Endothelial cell of umbilical vein (primary cell): ENCODE data around the gene CNTNAP2.

Experiments used
- CTCF ChIP-seq, 2 donors: IDR thresholded peaks; 1 replicate in 1 of 2; 2 replicates in 1 of 2; pipeline ENCODE4 v1.5.1; 2011; ENCODE audit warnings: low read length in 2 of 2, mild to moderate bottlenecking in 2 of 2, moderate library complexity in 2 of 2, control low read depth in 1 of 2, inconsistent platforms in 1 of 2, low read depth in 1 of 2; ENCODE audit not compliant: insufficient read depth in 1 of 2; ENCODE audit errors: extremely low read depth in 1 of 2
- EZH2 ChIP-seq: IDR thresholded peaks from 2 replicates; pipeline ENCODE4 v1.6.1; 2012; ENCODE audit warnings: borderline replicate concordance, low read depth, mild to moderate bottlenecking, moderate library complexity, low read length, inconsistent platforms; ENCODE audit not compliant: severe bottlenecking
- FOS ChIP-seq: IDR thresholded peaks from 2 replicates; pipeline ENCODE4 v1.6.1; 2011; ENCODE audit warnings: mild to moderate bottlenecking, low read length, moderate library complexity, borderline replicate concordance; ENCODE audit not compliant: insufficient read depth
- GATA2 ChIP-seq: IDR thresholded peaks from 2 replicates; pipeline ENCODE4 v1.7.0; 2011; ENCODE audit warnings: low read depth, mild to moderate bottlenecking, moderate library complexity, mixed read lengths, low read length; ENCODE audit not compliant: insufficient read length, insufficient read depth
- JUN ChIP-seq: IDR thresholded peaks from 2 replicates; pipeline ENCODE4 v1.6.1; 2011; ENCODE audit warnings: borderline replicate concordance, low read depth; ENCODE audit not compliant: insufficient read length, insufficient read depth
- MAX ChIP-seq: IDR thresholded peaks from 2 replicates; pipeline ENCODE4 v1.6.1; 2011; ENCODE audit not compliant: insufficient read depth, insufficient read length
- MYC ChIP-seq: IDR thresholded peaks from one replicate; pipeline ENCODE4 v1.6.1; 2011; ENCODE audit warnings: mild to moderate bottlenecking, low read depth, low read length
- POLR2A ChIP-seq: IDR thresholded peaks from 2 replicates; pipeline ENCODE4 v1.6.1; 2012; ENCODE audit warnings: low read depth, mild to moderate bottlenecking, control low read depth, low read length
- POLR2AphosphoS5 ChIP-seq: IDR thresholded peaks from 2 replicates; pipeline ENCODE4 v1.6.1; 2012; ENCODE audit warnings: low read depth, mild to moderate bottlenecking, control low read depth, low read length, moderate library complexity; ENCODE audit not compliant: insufficient read depth

GRCh38 chr7:146755585-146755984 lies 639.0 kb downstream of the CNTNAP2 start:
- TF ChIP-seq CTCF (IDR thresholded peaks at IDR 0.05; ENCODE audit: extremely low read depth in 1 of 2, insufficient read depth in 1 of 2, low read depth in 1 of 2, low read length in 2 of 2), result no peak
- TF ChIP-seq POLR2A, result no peak
- TF ChIP-seq EZH2, result no peak
- no peak for TF ChIP-seq MYC
- no peak for TF ChIP-seq POLR2AphosphoS5
- no peak for TF ChIP-seq GATA2
- TF ChIP-seq MAX, result no peak
- TF ChIP-seq FOS, result no peak
- TF ChIP-seq JUN, result no peak
